ENCODE results near the gene AJM1.
A peak's percentile ranks its signal among the peaks of the same experiment; 100 is the strongest.

AJM1 gene

GRCh38 chr9:136846376-136847087 is 4.3 kb downstream of the AJM1 start:
- peak in 1 of 2 experiments; percentile 34 for DNase-seq

GRCh38 chr9:136847088-136847825 is 5.0 kb downstream of the AJM1 start:
- peak; percentile 42 to 56 for DNase-seq

DNA sequence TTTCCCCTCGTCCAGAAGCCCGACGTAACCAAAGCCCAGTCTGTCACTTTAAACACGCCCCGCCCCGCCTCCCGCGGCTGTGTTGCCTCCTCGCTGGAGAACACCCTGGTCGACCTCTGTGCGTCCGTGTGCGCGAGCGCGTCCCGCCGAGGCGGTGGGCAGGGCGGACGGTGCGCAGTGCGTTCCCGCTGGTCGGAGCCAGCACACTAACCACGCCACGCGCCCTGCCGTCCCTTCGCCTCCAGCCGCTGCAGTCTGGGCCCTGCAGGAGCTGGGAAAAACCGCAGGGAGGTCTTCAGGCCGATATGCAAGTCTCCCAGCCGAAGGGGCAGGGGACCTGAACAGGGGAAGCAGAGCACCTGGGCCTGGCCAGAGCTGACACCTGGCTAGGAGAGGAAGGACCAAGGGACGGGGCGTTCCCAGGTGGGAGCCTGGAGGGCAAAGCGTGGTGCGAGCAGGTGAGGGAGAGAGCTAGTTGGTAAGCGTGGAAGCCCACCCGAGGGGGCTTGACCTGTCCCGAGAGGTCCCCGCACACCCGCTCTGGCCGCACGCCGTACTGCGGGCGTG is 5.6 kb downstream of the AJM1 start:
- DNase-seq: peak; percentile 91 to 92

DNA sequence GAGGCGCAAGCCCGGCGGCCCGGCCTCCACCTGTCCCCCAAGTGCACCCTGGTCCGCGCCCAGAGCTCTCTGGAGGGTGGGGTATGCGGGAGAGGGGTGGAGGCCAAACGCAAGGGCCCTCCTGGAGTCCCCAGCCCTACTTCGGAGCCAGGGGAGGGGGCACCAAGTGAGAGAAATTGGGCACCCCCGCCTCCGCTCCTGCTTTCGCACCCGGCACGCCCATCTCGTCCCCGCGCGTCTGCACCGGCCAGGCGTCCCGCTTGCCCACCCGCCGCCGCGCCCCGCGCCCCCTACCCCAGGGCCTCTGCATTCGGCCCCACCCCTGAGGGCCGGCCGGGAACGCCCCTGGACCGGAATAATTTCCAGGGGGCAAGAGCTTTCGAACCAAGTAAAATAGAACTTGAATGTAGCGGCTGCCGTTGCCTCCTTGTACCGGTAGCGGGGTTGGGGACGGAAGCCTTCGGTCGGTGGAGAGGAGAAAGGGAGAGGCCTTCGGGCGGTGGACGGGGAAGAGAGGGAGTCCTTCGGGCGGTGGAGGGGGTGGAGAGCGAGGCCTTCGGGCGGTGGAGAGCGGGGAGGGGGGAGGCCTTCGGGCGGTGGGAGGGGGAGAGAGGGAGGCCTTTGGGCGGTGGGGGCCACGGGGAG is 6.2 kb downstream of the AJM1 start:
- peak; percentile 65 to 68 for DNase-seq

- DNase-seq: peak; percentile 98
Observed at GRCh38 chr9:136849038-136849959, 7.0 kb downstream of the AJM1 start, which contains the start of gene PHPT1. PHPT1 (plus strand) TSS chr9:136849409; CDS start chr9:136849431, 22 bp downstream.

GRCh38 chr9:136849960-136850865 is 7.9 kb downstream of the AJM1 start:
- no peak for DNase-seq

- DNase-seq: peak in 1 of 2 experiments; percentile 26
Observed at GRCh38 chr9:136850866-136851775, 8.8 kb downstream of the AJM1 start.

DNA sequence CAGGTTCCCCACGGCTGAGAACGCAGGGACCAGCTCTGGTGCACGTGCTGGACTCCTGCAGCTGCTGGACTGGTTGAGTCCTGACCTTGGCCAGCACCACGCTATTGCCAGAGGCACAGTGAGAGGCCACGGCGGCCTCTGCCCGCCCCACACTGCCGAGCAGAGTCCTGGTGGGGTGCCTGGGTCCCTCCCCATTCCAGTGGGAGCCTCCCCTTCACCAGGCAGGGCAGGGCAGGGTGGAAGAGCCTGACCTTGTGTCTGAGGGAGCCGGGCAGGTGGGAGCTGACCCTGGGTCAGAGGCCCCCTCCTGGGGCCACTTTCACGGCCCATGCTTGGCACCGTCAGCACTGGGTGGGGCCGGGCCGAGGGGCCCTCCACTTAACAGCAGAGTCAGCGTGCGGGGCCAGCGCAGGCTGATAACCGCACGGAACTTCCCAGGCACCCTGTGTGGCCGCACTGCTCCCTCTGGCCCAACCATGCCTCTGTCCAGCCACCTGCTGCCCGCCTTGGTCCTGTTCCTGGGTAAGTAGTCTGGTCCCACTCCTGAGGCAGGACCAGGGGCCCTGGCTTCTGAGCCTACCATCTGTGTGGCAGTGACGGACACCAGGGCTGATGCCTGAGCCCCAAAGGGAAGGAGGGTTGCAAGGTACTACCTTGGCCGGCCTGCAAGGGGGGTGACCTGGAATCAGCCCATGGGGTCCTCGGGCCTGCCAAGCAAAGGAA is 9.8 kb downstream of the AJM1 start, which contains the start of gene MAMDC4:
Gene MAMDC4, plus strand, starts transcription at position 406 of the 723 bp plus-strand sequence. Its CDS starts 71 bp downstream, at position 477.
- no peak for DNase-seq

GRCh38 chr9:136852664-136853595 is 10.7 kb downstream of the AJM1 start:
- no peak for DNase-seq

GRCh38 chr9:136853596-136854112 is 11.4 kb downstream of the AJM1 start:
- DNase-seq: no peak

DNA sequence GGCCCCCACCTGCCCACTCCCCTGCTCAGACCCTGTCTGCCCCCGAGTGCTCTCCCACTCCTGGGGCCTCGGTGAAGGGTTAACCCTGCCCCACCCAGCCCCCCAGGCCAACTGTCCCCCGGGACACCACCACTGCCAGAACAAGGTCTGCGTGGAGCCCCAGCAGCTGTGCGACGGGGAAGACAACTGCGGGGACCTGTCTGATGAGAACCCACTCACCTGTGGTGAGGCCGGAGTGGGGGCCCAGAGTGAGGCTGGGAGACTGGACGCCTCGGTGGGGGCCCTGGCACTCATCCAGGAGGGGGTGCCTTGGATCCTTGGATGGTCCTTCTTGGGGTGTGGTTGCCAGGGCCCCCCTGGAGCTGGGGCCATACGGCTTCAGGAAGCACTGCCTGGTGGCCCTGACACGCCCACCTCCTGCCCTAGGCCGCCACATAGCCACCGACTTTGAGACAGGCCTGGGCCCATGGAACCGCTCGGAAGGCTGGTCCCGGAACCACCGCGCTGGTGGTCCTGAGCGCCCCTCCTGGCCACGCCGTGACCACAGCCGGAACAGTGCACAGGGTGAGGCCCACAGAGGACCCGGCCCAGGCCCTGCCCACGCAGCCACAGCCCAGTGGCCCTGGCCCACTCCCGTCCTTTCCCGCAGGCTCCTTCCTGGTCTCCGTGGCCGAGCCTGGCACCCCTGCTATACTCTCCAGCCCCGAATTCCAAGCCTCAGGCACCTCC is 12.0 kb downstream of the AJM1 start:
- DNase-seq: no peak

- no peak for DNase-seq
Observed at GRCh38 chr9:136854842-136855460, 12.7 kb downstream of the AJM1 start.

GRCh38 chr9:136855461-136856078 is 13.3 kb downstream of the AJM1 start:
- DNase-seq: no peak

GRCh38 chr9:136856079-136856476 is 13.8 kb downstream of the AJM1 start:
- no peak for DNase-seq

- DNase-seq: no peak
Observed at GRCh38 chr9:136856541-136857141, 14.4 kb downstream of the AJM1 start.

DNA sequence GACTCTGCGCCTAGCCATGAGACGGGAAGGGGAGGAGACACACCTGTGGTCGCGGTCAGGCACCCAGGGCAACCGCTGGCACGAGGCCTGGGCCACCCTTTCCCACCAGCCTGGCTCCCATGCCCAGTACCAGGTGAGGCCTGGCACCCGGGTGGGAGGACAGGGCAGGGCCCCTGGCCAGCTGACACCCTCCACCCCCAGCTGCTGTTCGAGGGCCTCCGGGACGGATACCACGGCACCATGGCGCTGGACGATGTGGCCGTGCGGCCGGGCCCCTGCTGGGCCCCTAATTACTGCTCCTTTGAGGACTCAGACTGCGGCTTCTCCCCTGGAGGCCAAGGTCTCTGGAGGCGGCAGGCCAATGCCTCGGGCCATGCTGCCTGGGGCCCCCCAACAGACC is 14.9 kb downstream of the AJM1 start:
- no peak for DNase-seq
